Smooth muscle cell (in vitro differentiated cells): ENCODE measurements around the gene CDC14B. TPM values are rescaled to one million over a fixed set of nuclear protein-coding genes. Genes with fewer than 3 reads are reported as not detected.

ENCODE experiments used
- DNase-seq: peaks from one replicate; lab custom pipeline; 2025; ENCODE audit not compliant: unreplicated experiment; lab: John Stamatoyannopoulos, UW
- H2AFZ ChIP-seq: fragments of 200-600 bp; sonication (generic); 2 replicates; pipeline ENCODE4 v1.6.0; 2016; ENCODE audit warnings: antibody characterized with exemption, low read depth, mild to moderate bottlenecking
- H3F3A ChIP-seq: fragments of 200-600 bp; sonication (generic); 2 replicates; pipeline ENCODE4 v1.6.0; 2017; ENCODE audit warnings: antibody characterized with exemption, low read depth
- H3K27ac ChIP-seq: fragments of 200-600 bp; sonication (generic); 2 replicates; pipeline ENCODE4 v1.5.1; 2016; ENCODE audit warnings: low read depth, mild to moderate bottlenecking
- H3K27me3 ChIP-seq: fragments of 200-600 bp; sonication (generic); 2 replicates; pipeline ENCODE4 v1.6.1; 2016; ENCODE audit warnings: low read depth, mild to moderate bottlenecking
- H3K36me3 ChIP-seq: fragments of 200-600 bp; sonication (generic); 2 replicates; pipeline ENCODE4 v1.5.1; 2016; ENCODE audit warnings: low read depth
- H3K4me1 ChIP-seq: fragments of 200-600 bp; sonication (generic); 2 replicates; pipeline ENCODE4 v1.5.1; 2016; ENCODE audit warnings: low read depth
- H3K4me2 ChIP-seq: fragments of 200-600 bp; sonication (generic); 2 replicates; pipeline ENCODE4 v1.6.0; 2016; ENCODE audit warnings: mild to moderate bottlenecking
- H3K4me3 ChIP-seq: fragments of 200-600 bp; sonication (generic); 2 replicates; pipeline ENCODE4 v1.5.1; 2016; ENCODE audit warnings: mild to moderate bottlenecking
- H3K79me2 ChIP-seq: fragments of 200-600 bp; sonication (generic); 2 replicates; pipeline ENCODE4 v1.6.0; 2016; ENCODE audit warnings: low read depth, mild to moderate bottlenecking
- H3K9ac ChIP-seq: fragments of 200-600 bp; sonication (generic); 2 replicates; pipeline ENCODE4 v1.6.0; 2016; ENCODE audit warnings: low read depth
- H3K9me3 ChIP-seq: fragments of 200-600 bp; sonication (generic); replicated peaks from 2 replicates; pipeline ENCODE4 v1.5.1; 2016; ENCODE audit warnings: low read depth
- H4K20me1 ChIP-seq: fragments of 200-600 bp; sonication (generic); 2 replicates; pipeline ENCODE4 v1.6.0; 2016; ENCODE audit warnings: low read depth
- CTCF ChIP-seq: fragments of 200-600 bp; sonication (generic); IDR thresholded peaks from 2 replicates; pipeline ENCODE4 v1.5.1; 2017; ENCODE audit warnings: borderline replicate concordance, mild to moderate bottlenecking, antibody characterized with exemption; ENCODE audit not compliant: insufficient read depth, poor library complexity, severe bottlenecking
- WGBS: methylation state at CpG from one replicate; pipeline ENCODE4 v1.1.7; 2016; ENCODE audit warnings: low lambda C conversion rate; 5-methylcytosine and 5-hydroxymethylcytosine counted together
- polyA plus RNA-seq: library from polyadenylated mRNA; unstranded; fragments of >200 nt; fragmentation: Nextera tagmentation; extraction: Ambion mirVana; gene quantifications from 2 replicates; pipeline ENCODE4 v1.2.1, GENCODE V29; 2016
- total RNA-seq: library from RNA; depleted of rRNA; stranded (reverse); fragments of >200 nt; gene quantifications from 2 replicates; pipeline ENCODE4 v1.2.3, GENCODE V29; 2014

The CDC14B gene
- total and polyA plus RNA-seq, 2 experiments from 2014 or later = 5.7 to 16.0 TPM

GRCh38 chr9:96540106-96540505 lies 79.5 kb downstream of the CDC14B start:
- no peaks in the 10 kb centered on the region for H3K27me3 ChIP-seq
- H3F3A ChIP-seq = no peaks in the 10 kb centered on the region
- no peaks in the 10 kb centered on the region for H4K20me1 ChIP-seq
- no peak overlapping the region for H3K4me3 ChIP-seq
- H3K27ac ChIP-seq = no peak overlapping the region
- H3K9ac ChIP-seq = no peak overlapping the region
- no peaks in the 10 kb centered on the region for H3K79me2 ChIP-seq
- H3K9me3 ChIP-seq = no peaks in the 10 kb centered on the region
- no peak overlapping the region for H2AFZ ChIP-seq
- H3K4me1 ChIP-seq = no peaks in the 10 kb centered on the region
- H3K4me2 ChIP-seq = no peak overlapping the region
- 99% methylated on average over 3 of the region's 3 CpGs for WGBS
- no peak for DNase-seq
- no peaks in the 10 kb centered on the region for H3K36me3 ChIP-seq
- TF ChIP-seq CTCF = no peak

- Histone ChIP-seq H3K27ac (no peak overlapping the region), H3F3A (no peaks in the 10 kb centered on the region), H3K79me2 (no peaks in the 10 kb centered on the region), H3K27me3 (no peaks in the 10 kb centered on the region), H3K36me3 (no peaks in the 10 kb centered on the region), H3K9me3 (no peaks in the 10 kb centered on the region), H3K4me3 (no peak overlapping the region), H3K4me1 (no peaks in the 10 kb centered on the region), H2AFZ (no peak overlapping the region), H4K20me1 (no peaks in the 10 kb centered on the region), H3K4me2 (no peak overlapping the region), H3K9ac (no peak overlapping the region)
- no peak for TF ChIP-seq CTCF
- no peak for DNase-seq
Measured at GRCh38 chr9:96532173-96532572, 87.5 kb downstream of the CDC14B start.

- H3K36me3 ChIP-seq = no peaks in the 10 kb centered on the region
- H3F3A ChIP-seq = no peaks in the 10 kb centered on the region
- no peaks in the 10 kb centered on the region for H3K4me1 ChIP-seq
- DNase-seq = no peak
- H3K9ac ChIP-seq = no peak overlapping the region
- TF ChIP-seq CTCF = no peak
- no peaks in the 10 kb centered on the region for H4K20me1 ChIP-seq
- no peak overlapping the region for H3K4me3 ChIP-seq
- 93% methylated on average over 2 of the region's 2 CpGs for WGBS
- no peak overlapping the region for H2AFZ ChIP-seq
- H3K4me2 ChIP-seq = no peak overlapping the region
- no peaks in the 10 kb centered on the region for H3K27me3 ChIP-seq
- no peaks in the 10 kb centered on the region for H3K9me3 ChIP-seq
- H3K27ac ChIP-seq = no peak overlapping the region
- H3K79me2 ChIP-seq = no peaks in the 10 kb centered on the region
Measured at GRCh38 chr9:96524764-96525163, 94.9 kb downstream of the CDC14B start.

GRCh38 chr9:96524045-96524444 lies 95.6 kb downstream of the CDC14B start:
- H3K4me2 ChIP-seq = no peak overlapping the region
- H3K27me3 ChIP-seq = no peaks in the 10 kb centered on the region
- no peak overlapping the region for H3K9ac ChIP-seq
- no peaks in the 10 kb centered on the region for H3K79me2 ChIP-seq
- no peaks in the 10 kb centered on the region for H3K4me1 ChIP-seq
- no peaks in the 10 kb centered on the region for H3F3A ChIP-seq
- DNase-seq = no peak
- H4K20me1 ChIP-seq = no peaks in the 10 kb centered on the region
- WGBS = 93% methylated on average over 7 of the region's 7 CpGs
- no peak overlapping the region for H3K4me3 ChIP-seq
- no peak for TF ChIP-seq CTCF
- no peak overlapping the region for H3K27ac ChIP-seq
- no peak overlapping the region for H2AFZ ChIP-seq
- no peaks in the 10 kb centered on the region for H3K9me3 ChIP-seq
- H3K36me3 ChIP-seq = no peaks in the 10 kb centered on the region
